Measurements from ENCODE around the gene GDPD5.

Gene GDPD5

DNA sequence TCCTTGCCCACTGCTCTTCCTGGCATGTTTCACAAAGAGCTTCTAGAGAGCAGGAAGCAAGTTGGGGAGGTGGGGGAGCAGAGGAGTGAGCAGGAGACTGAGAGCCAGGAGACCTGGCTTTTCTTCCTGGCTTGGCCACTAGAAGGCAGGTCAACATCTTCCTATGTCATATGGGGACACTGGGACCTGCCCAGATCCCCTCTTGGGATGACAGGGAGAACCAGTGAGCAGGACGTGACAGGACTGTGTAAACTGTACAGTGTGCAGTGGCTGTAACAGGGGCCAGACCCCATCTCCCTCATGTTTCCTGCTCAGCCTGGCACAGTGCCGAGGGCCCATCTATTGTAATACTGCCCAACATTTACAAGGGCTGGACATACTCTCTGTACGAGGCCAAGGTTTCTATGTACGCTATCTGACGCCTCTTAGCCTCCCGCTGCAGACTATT lies 29.4 kb downstream of the GDPD5 start:
- no peak overlapping the region for H3K4me3 ChIP-seq (ENCODE audit: low read length)
- DNase-seq (ENCODE audit: low read depth): no peak
- no peak; the same call in 1 of the 2 replicates for TF ChIP-seq CTCF (conservative IDR thresholded peaks at IDR 0.05; ENCODE audit: low read length)

DNA sequence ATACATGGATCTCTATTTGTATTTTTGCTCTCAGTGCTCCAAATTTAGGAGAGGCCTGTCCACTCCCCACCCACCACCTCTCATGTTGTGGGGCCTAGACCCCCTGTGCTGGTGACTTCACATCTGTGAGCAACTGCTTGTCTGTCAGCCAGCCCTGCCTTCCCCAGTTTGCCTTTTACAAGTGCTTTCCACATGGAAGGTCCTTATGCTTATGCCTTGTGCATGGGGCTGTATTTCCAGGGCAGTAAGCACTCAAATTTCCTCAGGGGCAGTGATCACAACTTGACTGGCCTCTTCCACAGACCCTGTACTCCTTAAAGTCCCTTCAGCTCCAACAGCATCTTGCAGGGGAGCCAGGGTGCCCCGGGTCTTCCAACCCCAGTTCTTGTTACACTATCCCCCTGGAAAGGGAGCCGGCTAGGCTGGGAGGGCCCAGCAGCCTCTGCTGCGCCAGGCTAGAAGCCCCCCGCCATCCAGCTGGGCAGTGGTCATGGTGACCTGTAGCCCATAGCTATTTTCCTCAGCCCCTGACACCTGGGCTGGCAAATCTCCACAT lies 29.9 kb downstream of the GDPD5 start:
- no peak for DNase-seq (ENCODE audit: low read depth)
- no peak for TF ChIP-seq CTCF (conservative IDR thresholded peaks at IDR 0.05; ENCODE audit: low read length)
- no peak overlapping the region for H3K4me3 ChIP-seq (ENCODE audit: low read length)

DNA sequence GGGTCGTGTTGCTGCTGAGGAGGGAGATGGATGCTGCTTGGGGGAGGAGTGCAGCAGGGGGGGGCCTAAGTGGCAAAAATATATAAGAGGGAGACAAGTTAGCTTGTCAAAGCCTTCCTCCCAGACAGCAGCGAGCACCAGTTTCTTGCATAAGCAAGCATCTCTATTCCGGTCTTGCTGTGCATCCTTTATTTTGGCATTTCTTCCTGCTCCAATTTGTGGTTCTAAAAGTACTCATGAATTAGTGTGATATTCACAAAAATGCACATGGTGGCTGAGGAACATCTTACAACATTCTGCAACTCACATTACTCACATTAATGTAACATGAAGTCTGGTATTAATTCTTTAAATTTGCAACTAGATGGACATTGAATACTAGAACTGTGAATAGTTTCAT lies 32.1 kb downstream of the GDPD5 start:
- TF ChIP-seq CTCF (conservative IDR thresholded peaks at IDR 0.05; ENCODE audit: low read length): no peak
- peak; percentile 63 for DNase-seq (ENCODE audit: low read depth)
- no peak overlapping the region for H3K4me3 ChIP-seq (ENCODE audit: low read length)

GRCh38 chr11:75492181-75492820 lies 33.4 kb downstream of the GDPD5 start:
- no peak for TF ChIP-seq CTCF (conservative IDR thresholded peaks at IDR 0.05; ENCODE audit: low read length)
- DNase-seq (ENCODE audit: low read depth): no peak
- no peak overlapping the region for H3K4me3 ChIP-seq (ENCODE audit: low read length)

- no peak overlapping the region for H3K4me3 ChIP-seq (ENCODE audit: low read length)
- no peak for TF ChIP-seq CTCF (conservative IDR thresholded peaks at IDR 0.05; ENCODE audit: low read length)
- DNase-seq (ENCODE audit: low read depth): no peak
These were observed 34.3 kb downstream of the GDPD5 start for GRCh38 chr11:75491465-75491864.

DNA sequence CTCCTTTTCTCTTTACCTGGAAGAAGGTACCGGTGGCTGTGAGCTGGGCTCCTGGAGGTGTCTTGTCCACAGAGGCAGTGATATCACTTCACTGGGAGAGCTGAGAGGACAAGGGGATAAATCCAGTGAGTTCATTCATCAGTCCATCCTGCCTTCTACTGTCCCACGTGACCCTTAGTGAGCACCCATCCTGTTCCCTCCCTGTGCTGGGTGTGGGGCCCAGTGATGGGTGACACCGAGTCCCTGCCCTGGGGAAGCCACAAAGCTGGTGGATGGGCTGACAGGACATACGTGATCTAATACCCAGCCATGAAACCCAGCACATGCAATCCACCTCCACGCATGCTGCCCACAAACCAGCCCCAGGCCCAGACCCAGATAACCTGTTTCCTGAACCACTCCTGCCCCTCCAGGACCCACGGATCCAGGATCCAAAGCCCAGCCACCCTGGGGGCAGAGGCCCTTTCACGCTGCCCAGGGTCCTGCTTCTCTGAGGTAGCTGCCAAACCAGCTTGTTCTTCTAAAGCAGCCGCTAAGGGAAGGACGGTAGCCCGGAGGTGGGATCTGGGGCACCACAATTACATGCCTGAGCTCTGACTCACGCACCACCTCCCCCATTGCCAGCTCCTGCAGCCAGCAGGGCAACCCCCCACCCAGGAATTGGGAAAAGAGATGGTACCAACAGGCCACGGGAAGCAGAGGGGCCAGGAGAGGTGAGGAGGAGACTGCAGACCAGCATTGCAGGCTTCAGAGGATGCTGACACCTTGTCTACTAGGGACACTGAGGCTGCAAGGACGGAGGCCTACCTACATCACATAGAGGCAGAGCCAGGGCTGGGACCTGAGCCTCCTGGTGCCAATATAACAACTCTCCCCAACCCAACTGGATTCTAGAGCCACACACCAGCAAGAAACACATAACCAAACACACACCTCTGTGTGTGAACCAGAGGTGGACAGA lies 35.2 kb downstream of the GDPD5 start:
- DNase-seq (ENCODE audit: low read depth): peak; percentile 29
- H3K4me3 ChIP-seq (ENCODE audit: low read length): no peak overlapping the region
- no peak for TF ChIP-seq CTCF (conservative IDR thresholded peaks at IDR 0.05; ENCODE audit: low read length)

All from AG10803 (cell line).